M059J (cell line): ENCODE data around the gene RAB26. TPM values are rescaled to one million over a fixed set of nuclear protein-coding genes. Genes with fewer than 3 reads are reported as not detected.
"Not testable (repeated sequence)": the region's sequence is repeated elsewhere in the genome, so short reads cannot be mapped to it uniquely, and the experiment has no call there.

Experiments used
- DNase-seq: peaks from one replicate; pipeline ENCODE4 v3.0.0-alpha.2; 2012; ENCODE audit warnings: low read depth
- total RNA-seq: library from RNA; depleted of rRNA; stranded (reverse); fragments of >200 nt; shearing (Covaris generic); gene quantifications from 2 replicates; pipeline ENCODE4 v1.2.3, GENCODE V29; 2014; rRNA removed

The RAB26 gene
- total RNA-seq, 1 experiment from 2014 or later: 3.8 TPM

DNA sequence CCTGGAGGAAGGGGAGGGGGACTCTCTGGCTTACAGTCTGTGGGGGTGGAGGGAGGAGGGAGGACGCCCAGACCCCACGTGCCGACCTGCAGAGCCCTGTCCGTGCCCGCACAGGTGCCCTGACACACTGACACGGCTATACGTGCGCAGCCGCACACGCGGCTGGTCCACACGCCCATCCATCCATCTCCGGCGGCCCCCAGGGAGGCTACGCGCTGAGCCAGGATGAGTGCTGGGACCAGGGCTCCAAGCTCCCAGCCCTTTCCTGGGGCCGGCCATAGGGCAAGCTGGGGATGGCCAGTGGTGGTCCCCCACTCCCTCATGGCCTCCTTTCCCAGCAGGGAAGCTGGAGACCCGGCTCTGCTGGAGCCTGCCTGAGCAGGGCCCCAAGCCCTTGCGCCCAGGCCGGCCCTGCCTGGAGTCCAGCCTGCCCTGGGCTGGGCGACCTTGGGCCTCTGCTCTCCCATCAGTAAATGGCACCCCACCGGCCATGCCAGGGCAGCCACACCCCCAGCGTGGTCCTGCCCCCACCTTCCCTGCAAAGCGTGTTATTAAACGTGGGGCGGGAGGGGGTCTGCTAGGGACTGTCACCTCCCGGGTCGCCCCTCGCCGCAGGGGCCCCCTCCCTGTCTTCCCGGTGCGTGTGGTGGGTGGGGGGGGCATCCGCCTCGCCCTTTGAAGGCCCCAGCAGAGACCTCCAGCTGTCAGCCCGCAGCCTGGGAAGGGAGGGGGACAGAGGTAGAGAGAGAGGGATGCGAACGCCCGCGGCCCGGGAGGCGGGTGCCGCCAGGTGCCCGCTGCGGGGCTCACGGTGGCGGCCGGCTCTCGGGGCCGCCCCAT lies 47.1 kb downstream of the RAB26 start:
- DNase-seq: no peak

DNA sequence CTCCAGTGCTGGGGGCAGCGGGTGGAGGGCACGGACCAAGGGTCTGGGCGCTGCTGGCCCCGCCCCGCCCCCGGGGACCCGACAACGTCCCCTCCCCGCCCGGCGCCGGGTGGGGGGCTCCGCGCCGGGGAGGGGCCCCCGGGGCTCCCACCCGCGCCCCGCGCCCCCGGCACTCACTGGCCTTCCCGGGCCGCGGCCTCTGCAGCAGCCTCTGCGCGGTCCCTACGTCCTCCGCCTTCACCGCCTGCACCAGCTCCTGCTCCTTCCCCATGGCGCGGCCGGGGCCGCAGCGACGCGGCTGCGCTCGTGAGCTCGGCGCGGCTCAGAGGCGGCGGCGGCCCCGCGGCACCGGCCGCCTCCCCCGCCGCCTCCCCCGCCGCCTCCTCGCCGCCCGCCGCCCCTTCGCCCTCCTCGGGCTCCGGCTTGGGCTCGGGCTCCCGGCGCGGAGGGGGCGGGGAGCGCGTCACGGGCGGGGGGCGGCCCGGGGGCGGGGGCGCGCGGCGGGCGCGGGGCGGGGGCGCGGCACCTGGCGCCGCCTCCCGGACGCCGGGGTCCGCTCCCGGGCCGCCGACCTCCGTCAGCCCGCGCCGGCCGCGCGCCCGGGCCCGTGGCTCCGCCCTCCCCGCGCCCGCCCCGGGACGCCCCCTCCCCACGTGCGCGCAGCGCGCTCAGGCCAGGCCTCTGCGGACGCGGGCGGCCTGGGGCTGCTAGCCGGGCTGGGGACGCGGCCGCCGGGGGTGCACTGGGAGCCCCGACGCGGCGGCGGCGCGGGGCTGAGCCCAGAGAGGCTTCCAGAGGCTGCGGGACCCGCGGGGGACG lies 47.9 kb downstream of the RAB26 start, which contains the start of gene CASKIN1:
Gene CASKIN1 (minus strand): TSS at position 444 of the 819 bp plus-strand sequence. CDS start 173 bp downstream, at position 271.
- DNase-seq: no peak

DNA sequence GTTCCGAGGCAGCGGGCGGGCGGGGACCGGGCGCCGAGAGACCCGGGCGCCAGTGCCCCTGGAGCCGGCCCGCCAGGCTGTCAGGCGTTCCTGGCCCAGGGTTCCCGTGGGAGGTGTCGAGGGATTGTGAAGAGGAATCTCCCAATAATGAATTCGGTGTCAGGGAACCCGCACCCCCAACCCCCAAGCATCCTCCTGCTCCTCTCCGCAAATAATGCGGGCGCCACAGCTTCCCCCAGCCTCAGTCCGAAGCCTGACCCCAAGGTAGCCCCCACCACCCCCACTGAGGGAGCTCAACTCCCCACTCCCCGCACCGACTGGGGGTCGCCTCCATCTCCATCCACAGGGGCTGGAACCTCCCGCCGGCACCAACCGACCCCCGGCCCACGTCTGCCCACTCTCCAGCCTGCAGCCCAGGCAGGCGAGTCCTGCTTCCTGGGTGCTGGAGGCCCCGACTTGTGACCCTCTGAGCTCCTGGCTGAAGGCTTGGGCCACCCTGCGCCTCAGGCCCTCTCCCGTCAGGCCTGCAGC lies 48.6 kb downstream of the RAB26 start:
- DNase-seq: no peak

DNA sequence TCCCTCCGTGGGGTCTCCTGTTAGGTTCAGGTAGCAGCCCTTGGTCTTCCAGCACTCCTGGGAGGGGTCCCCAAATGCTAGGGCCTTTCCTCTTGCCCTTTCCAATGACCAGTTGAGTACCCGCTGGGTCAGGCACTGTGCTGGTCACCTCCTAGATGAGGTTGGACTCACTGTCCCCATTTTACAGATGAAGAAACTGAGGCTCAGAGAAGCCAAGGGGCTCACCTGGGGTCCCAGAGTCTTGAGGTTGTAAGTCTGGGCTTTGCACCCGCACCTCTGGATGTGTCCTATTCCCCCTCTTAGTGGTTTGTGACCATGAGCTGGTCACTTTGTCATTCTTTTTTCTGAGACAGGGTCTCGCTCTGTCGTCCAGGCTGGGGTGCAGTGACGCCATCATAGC lies 49.3 kb downstream of the RAB26 start:
- DNase-seq: no peak

DNA sequence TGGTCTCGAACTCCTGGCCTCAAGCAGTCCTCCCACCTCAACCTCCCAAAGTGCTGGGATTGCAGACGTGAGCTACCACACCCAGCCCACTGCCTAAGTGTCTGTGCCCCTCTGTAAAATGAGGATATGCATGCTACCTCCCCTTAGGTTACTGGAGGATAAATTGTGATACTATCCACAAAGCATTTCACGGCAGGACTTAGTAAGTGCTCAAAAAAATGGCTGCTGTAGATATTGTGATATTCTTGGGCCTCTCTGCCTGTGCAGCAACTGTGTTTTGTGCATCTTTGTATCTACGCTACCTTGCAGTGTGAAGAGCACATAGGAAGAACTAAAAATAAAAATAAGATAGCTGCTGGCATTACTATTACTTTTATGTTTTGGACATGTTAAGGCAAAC lies 49.9 kb downstream of the RAB26 start:
- DNase-seq: no peak

DNA sequence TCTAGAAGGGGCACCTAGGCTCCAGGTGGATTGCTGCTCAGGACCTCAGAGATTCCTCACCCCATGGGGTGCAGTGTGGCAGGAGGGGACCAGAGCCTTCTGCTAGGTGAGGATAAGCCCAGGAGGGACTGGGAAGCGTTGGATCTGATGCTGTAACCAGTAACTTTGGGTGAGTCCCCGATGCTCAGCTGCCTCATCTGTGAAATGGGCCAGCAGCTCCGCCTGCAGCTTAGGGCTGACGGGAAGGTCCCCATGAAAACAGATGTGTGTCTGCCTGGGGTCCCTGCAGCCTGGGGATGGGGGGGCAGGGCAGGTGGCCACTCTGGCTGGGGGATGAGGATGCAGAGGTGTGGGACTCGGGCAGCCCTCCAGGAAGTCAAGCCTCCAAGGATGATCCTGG lies 50.7 kb downstream of the RAB26 start:
- DNase-seq: no peak

DNA sequence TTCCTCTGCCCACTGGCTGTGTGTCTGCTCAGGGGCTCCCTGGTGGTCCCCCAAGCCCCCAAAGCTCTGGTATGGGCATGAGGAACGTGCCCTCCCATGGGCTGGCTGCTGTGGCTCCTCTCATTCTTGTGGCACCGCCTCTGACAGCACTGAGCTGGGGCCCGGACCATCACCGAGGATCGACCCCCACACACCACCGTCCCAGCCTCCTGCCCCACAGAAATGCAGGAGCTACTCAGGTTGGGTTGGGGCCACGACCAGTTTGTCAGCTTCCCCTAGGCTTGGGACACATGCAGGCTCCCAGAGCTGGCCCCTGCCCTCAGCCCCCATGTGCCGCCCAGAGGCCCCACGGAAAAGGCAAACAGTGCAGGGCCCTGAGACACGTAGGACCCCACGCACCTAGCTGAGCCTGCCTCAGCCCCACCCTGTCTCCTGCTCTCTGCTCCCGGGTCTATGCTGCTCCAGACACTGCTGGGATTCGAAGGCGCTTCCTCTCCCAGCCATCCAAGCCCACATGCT lies 51.3 kb downstream of the RAB26 start:
- no peak for DNase-seq

DNA sequence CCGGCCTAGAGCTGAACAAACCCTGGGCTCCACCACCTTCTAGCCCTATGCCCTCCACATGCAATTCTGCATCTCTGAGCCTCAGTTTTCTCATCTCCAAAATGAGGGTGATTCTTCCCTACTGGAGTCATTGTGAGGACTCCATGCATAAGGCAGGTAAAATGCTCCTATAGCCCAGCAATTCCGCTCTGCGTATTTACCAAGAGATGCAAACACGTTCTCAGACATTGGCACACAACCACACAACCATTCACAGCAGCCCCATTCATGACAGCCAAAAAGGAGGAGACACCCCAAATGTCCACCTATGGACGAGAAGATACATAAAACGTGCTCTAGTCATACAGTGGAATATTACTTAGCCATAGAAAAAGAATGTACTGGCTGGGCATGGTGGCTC lies 51.9 kb downstream of the RAB26 start:
- no peak for DNase-seq

DNA sequence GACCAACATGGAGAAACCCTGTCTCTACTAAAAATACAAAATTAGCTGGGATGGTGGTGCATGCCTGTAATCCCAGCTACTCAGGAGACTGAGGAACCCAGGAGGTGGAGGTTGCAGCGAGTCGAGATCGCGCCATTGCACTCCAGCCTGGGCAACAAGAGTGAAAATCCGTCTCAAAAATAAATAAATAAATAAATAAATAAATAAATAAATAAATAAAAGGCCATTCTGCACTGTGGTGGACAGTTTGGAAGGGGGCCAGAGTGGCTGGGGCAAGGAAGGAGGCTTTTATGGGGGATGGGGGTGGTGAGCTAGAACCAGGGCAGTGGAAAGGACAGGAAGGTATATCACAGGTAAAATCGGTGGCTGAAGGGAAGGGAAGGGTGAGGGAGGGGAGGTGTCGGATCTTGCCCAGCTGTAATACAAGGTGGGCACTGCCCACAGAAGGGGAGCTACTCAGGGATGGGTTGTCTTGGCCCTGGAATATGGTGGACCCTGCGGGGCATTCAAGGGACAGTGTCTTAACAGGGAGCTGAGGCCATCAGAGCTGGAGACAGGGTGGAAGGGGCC lies 54.8 kb downstream of the RAB26 start:
- DNase-seq: not testable (repeated sequence)

Other genes with a start within 250 kb of the RAB26 start
- not detected in 2 replicates for gene HS3ST6, start 230.2 kb upstream of the RAB26 start, total RNA-seq
- 16.2 and 27.8 TPM in 2 replicates for gene MSRB1, start 205.4 kb upstream of the RAB26 start, total RNA-seq
- 0.52 TPM in 1 of 2 replicates, not detected in the other for gene RPL3L, start 193.9 kb upstream of the RAB26 start, total RNA-seq
- gene NDUFB10, start 189.1 kb upstream of the RAB26 start, total RNA-seq: 287 and 304 TPM in 2 replicates
- gene RPS2, start 183.8 kb upstream of the RAB26 start, total RNA-seq: 1,628 and 1,651 TPM in 2 replicates
- not detected in 2 replicates for gene RNF151, start 181.8 kb upstream of the RAB26 start, total RNA-seq
- gene TBL3, start 176.6 kb upstream of the RAB26 start, total RNA-seq: 42.2 and 76.8 TPM in 2 replicates
- gene NOXO1, start 167.2 kb upstream of the RAB26 start, total RNA-seq: not detected in 2 replicates
- 11.7 and 21.0 TPM in 2 replicates for gene GFER, start 164.4 kb upstream of the RAB26 start, total RNA-seq
- 3.4 and 7.1 TPM in 2 replicates for gene SYNGR3, start 158.7 kb upstream of the RAB26 start, total RNA-seq
- gene ZNF598, start 138.8 kb upstream of the RAB26 start, total RNA-seq: 21.3 and 23.9 TPM in 2 replicates
- 0.12 TPM in 1 of 2 replicates, not detected in the other for gene NPW, start 128.8 kb upstream of the RAB26 start, total RNA-seq
- gene NHERF2, start 121.7 kb upstream of the RAB26 start, total RNA-seq: 143 and 175 TPM in 2 replicates
- 22.7 and 35.6 TPM in 2 replicates for gene NTHL1, start 100.8 kb upstream of the RAB26 start, total RNA-seq
- 29.7 and 31.2 TPM in 2 replicates for gene TSC2, start 100.6 kb upstream of the RAB26 start, total RNA-seq
- gene PKD1, start 12.7 kb upstream of the RAB26 start, total RNA-seq: 12.9 and 56.0 TPM in 2 replicates
- gene TRAF7, start 7.2 kb downstream of the RAB26 start, total RNA-seq: 69.0 and 92.8 TPM in 2 replicates
- not detected in 2 replicates for gene CASKIN1, start 48.0 kb downstream of the RAB26 start, total RNA-seq
- gene MLST8, start 56.8 kb downstream of the RAB26 start, total RNA-seq: 18.9 and 26.5 TPM in 2 replicates
- gene BRICD5, start 62.2 kb downstream of the RAB26 start, total RNA-seq: 0.10 and 0.89 TPM in 2 replicates
- 23.9 and 32.7 TPM in 2 replicates for gene PGP, start 66.2 kb downstream of the RAB26 start, total RNA-seq
- gene E4F1, start 75.0 kb downstream of the RAB26 start, total RNA-seq: 9.6 and 20.1 TPM in 2 replicates
- gene DNASE1L2, start 87.8 kb downstream of the RAB26 start, total RNA-seq: 0.64 TPM in 1 of 2 replicates, not detected in the other
- gene ECI1, start 103.0 kb downstream of the RAB26 start, total RNA-seq: 37.3 and 75.1 TPM in 2 replicates
- 164 and 181 TPM in 2 replicates for gene RNPS1, start 119.5 kb downstream of the RAB26 start, total RNA-seq
- gene ABCA3, start 192.1 kb downstream of the RAB26 start, total RNA-seq: 0.84 and 1.4 TPM in 2 replicates